ENCODE measurements around the gene UMAD1. TPM values are rescaled to one million over a fixed set of nuclear protein-coding genes. Genes with fewer than 3 reads are reported as not detected.

Gene UMAD1
- total RNA-seq, 1 donor from 2014 or later = 13.9 TPM

DNA sequence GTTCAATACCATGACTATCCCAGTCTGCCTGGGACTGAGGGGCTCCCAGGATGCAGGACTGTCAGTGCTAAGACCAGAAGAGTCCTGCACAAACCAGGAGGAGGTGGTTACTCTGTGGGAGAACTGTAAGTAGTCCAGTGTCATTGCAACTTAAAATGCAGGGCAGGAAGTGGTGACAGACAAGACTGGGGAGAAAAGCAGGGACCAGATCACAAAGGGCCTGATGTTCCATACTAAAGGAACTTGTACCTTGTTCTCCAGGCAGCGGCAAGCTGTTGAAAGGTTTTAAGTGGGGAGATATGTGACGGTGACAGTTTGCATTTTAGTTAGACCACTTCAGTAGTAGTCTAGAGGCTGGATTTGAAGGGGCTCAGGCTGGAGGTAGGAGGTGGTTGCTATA lies 262.3 kb downstream of the UMAD1 start:
- ChIA-PET CTCF (no interaction called here), POLR2A (no interaction called here)
- intact Hi-C loops (cut with micrococcal nuclease) = no loop called here
- DNase-seq = no peak
- peaks cover 7% of the 10 kb centered on the region for H3K9me3 Mint-ChIP-seq
- H3K27ac Mint-ChIP-seq = no peak overlapping the region
- TF ChIP-seq, protein P1, sequence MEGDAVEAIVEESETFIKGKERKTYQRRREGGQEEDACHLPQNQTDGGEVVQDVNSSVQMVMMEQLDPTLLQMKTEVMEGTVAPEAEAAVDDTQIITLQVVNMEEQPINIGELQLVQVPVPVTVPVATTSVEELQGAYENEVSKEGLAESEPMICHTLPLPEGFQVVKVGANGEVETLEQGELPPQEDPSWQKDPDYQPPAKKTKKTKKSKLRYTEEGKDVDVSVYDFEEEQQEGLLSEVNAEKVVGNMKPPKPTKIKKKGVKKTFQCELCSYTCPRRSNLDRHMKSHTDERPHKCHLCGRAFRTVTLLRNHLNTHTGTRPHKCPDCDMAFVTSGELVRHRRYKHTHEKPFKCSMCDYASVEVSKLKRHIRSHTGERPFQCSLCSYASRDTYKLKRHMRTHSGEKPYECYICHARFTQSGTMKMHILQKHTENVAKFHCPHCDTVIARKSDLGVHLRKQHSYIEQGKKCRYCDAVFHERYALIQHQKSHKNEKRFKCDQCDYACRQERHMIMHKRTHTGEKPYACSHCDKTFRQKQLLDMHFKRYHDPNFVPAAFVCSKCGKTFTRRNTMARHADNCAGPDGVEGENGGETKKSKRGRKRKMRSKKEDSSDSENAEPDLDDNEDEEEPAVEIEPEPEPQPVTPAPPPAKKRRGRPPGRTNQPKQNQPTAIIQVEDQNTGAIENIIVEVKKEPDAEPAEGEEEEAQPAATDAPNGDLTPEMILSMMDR (IDR thresholded peaks at IDR 0.05) = no peak
- H3K4me1 Mint-ChIP-seq = peaks cover 3% of the 10 kb centered on the region
- peaks cover 4% of the 10 kb centered on the region for H3K36me3 Mint-ChIP-seq (ENCODE audit: low read depth)
- no peak overlapping the region for H3K4me3 Mint-ChIP-seq
- ATAC-seq (ENCODE audit: low read depth) = no peak
- H3K27me3 Mint-ChIP-seq = no peaks in the 10 kb centered on the region

DNA sequence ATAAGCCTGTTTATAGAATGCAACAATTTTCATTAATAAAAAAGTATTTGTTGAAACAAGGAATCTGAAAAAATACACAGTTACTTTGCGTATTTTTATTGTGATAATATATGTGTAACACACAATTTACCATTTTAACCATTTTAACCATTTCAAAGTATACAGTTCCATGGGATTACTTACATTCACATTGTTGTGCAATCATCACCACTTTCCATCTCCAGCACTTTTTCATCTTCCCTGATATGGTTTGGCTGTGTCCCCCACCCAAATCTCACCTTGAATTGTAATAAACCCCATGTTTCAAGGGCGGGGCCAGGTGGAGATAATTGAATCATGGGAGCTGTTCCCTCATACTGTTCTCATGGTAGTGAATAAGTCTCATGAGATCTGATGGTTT lies 266.8 kb downstream of the UMAD1 start:
- H3K9me3 Mint-ChIP-seq = peaks cover 8% of the 10 kb centered on the region
- ChIA-PET POLR2A (no interaction called here), CTCF (no interaction called here)
- intact Hi-C loops (cut with micrococcal nuclease) = no loop called here
- no peak overlapping the region for H3K4me3 Mint-ChIP-seq
- peaks cover 4% of the 10 kb centered on the region for H3K36me3 Mint-ChIP-seq (ENCODE audit: low read depth)
- TF ChIP-seq, protein P1 (IDR thresholded peaks at IDR 0.05) = no peak
- H3K27ac Mint-ChIP-seq = no peak overlapping the region
- DNase-seq = no peak
- no peaks in the 10 kb centered on the region for H3K27me3 Mint-ChIP-seq
- peaks cover 15% of the 10 kb centered on the region for H3K4me1 Mint-ChIP-seq
- no peak for ATAC-seq (ENCODE audit: low read depth)

DNA sequence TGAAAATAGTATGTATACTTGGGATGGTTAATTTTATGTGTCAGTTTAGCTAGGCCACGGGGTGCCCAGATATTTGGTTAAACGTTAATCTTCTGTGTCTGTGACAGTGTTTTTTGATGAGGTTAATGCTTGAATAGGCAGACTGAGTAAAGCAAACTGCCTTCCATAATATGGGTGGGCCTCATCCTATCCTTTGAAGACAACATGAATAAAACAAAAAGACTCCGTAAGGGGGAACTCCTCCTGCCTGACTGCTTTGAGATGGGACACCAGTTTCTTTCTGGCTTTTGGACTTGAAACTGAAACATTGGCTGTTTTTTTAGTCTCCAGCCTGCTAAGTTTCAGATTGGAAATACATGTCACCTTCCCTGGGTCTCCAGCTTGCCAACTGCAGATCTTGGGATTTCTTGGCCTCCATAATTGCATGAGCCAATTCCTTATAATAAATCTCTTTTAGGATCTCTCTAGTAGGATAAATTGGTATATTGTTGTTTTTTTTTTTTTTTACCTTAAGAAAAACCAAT lies 268.1 kb downstream of the UMAD1 start:
- ChIA-PET POLR2A (no interaction called here), CTCF (interaction anchor here (1.0 to 1.2 kb wide), 2 partner anchors 10 to 20 kb away, joined by 3 read pairs; no protein-coding TSS in a partner anchor)
- Mint-ChIP-seq H3K4me1 (peaks cover 15% of the 10 kb centered on the region), H3K27ac (no peak overlapping the region), H3K27me3 (no peaks in the 10 kb centered on the region), H3K36me3 (ENCODE audit: low read depth) (peaks cover 4% of the 10 kb centered on the region), H3K9me3 (peaks cover 8% of the 10 kb centered on the region), H3K4me3 (no peak overlapping the region)
- DNase-seq = no peak
- intact Hi-C loops (cut with micrococcal nuclease) = no loop called here
- TF ChIP-seq, protein P1 (IDR thresholded peaks at IDR 0.05) = no peak
- ATAC-seq (ENCODE audit: low read depth) = no peak

DNA sequence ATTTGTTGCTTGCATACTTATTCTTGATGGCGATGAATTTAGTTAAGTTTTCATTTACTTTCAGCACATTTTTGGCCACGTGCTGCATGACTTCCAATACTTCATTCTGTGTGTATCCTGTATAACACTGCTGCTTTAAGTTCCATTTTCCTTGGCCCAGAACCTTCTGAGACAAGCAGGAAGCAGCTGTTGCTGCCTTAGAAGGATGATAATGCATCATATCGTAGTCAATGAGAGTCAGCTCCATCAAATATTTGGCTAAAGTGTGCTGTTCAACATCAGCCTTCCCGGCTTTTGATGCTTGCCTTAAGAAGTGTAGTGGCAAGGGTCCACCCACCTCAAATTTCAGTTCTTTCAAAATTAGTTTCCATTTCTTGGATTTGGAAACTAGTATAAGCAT lies 268.8 kb downstream of the UMAD1 start:
- H3K27ac Mint-ChIP-seq = no peak overlapping the region
- peaks cover 4% of the 10 kb centered on the region for H3K36me3 Mint-ChIP-seq (ENCODE audit: low read depth)
- H3K4me1 Mint-ChIP-seq = peaks cover 15% of the 10 kb centered on the region
- ATAC-seq (ENCODE audit: low read depth) (no peak), DNase-seq (no peak)
- ChIA-PET CTCF (interaction anchor here (1.0 kb wide), 1 partner anchor 9 kb away, joined by 3 read pairs; no protein-coding TSS in a partner anchor), POLR2A (interaction anchor here (0.9 kb wide), 1 partner anchor 62 kb away, joined by 3 read pairs; no protein-coding TSS in a partner anchor)
- TF ChIP-seq, protein P1 (IDR thresholded peaks at IDR 0.05) = no peak
- H3K4me3 Mint-ChIP-seq = no peak overlapping the region
- peaks cover 7% of the 10 kb centered on the region for H3K9me3 Mint-ChIP-seq
- H3K27me3 Mint-ChIP-seq = no peaks in the 10 kb centered on the region
- intact Hi-C loops (cut with micrococcal nuclease) = no loop called here

DNA sequence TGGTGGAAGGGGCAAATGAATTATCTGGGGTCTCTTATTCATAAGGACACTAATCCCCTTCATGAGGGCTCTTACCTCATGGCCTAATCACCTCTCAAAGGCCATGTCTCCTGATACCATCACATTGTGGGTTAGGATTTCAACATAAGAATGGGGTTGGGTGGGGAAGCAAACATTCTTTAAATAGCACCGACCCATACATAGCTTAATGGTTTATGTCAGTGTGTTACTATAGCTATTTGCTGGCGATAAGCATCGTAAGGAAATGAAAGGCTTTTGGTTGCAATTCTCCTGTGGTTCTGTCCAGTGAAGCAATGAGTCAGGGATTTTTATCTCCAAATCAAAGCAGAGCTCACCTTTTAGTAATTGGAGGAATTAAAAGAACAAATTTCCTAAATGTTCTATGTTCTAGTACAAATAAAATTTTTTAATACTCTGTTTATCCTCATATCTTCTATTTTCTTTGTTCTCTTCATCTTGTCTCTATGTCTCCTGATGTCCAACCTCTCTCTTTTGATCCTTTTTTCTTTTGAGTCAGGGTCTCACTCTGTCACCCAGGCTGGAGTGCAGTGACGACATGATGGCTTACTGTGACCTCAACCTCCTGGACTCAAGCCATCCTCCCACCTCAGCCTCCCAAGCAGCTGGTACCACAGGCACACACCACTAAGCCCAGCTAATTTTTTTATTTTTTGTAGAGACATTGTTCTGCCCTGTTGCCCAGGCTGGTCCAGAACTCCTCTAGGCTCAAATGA lies 271.0 kb downstream of the UMAD1 start:
- no peak overlapping the region for H3K27ac Mint-ChIP-seq
- H3K4me3 Mint-ChIP-seq = no peak overlapping the region
- ChIA-PET CTCF (no interaction called here), POLR2A (no interaction called here)
- H3K9me3 Mint-ChIP-seq = peaks cover 6% of the 10 kb centered on the region
- no peaks in the 10 kb centered on the region for H3K27me3 Mint-ChIP-seq
- H3K4me1 Mint-ChIP-seq = peaks cover 15% of the 10 kb centered on the region
- DNase-seq (no peak), ATAC-seq (ENCODE audit: low read depth) (no peak)
- intact Hi-C loops (cut with micrococcal nuclease) = no loop called here
- TF ChIP-seq, protein P1 (IDR thresholded peaks at IDR 0.05) = no peak
- H3K36me3 Mint-ChIP-seq (ENCODE audit: low read depth) = peaks cover 4% of the 10 kb centered on the region

Measured in activated B cell treated with CpG ODN at 0.5 μM for 24 hours (primary cell).